A673 (cell line): ENCODE measurements around the gene CCK. TPM values are rescaled to one million over a fixed set of nuclear protein-coding genes. Genes with fewer than 3 reads are reported as not detected.

Experiments used
- BruUV-seq: library from RNA; stranded (reverse); fragments of 400-500 nt; replicated peaks from 2 replicates; lab custom pipeline; 2021; lab: Mats Ljungman, UMichigan
- CTCF ChIA-PET: fragments of 300-600 bp; sonication (Branson Sonifier 250); formaldehyde crosslinking; loops from one replicate; lab custom pipeline; 2022; ENCODE audit warnings: antibody characterized with exemption; lab: Charles Lee
- POLR2A ChIA-PET: fragments of 300-600 bp; sonication (Branson Sonifier 250); formaldehyde crosslinking; loops from one replicate; lab custom pipeline; 2022; ENCODE audit warnings: antibody characterized with exemption; ENCODE audit not compliant: low non-redundant PET; lab: Charles Lee
- DNase-seq: peaks from one replicate; pipeline ENCODE4 v3.0.0-alpha.2; 2015; ENCODE audit warnings: low spot score
- H3K27ac ChIP-seq: fragments of 200-600 bp; sonication (generic); 2 replicates; pipeline ENCODE4 v1.5.1; 2016; ENCODE audit warnings: mixed run types, low read depth, mild to moderate bottlenecking, mixed read lengths, antibody characterized with exemption, low read length; ENCODE audit not compliant: poor library complexity, severe bottlenecking
- H3K27me3 ChIP-seq: fragments of 200-600 bp; sonication (generic); replicated peaks from 2 replicates; pipeline ENCODE4 v1.6.1; 2017; ENCODE audit warnings: mixed run types, low read depth, mild to moderate bottlenecking, mixed read lengths, antibody characterized with exemption, low read length; ENCODE audit not compliant: insufficient read depth, poor library complexity
- H3K36me3 ChIP-seq: fragments of 200-600 bp; sonication (generic); 2 replicates; pipeline ENCODE4 v1.6.1; 2016; ENCODE audit warnings: mixed run types, mild to moderate bottlenecking, mixed read lengths, antibody characterized with exemption, low read length; ENCODE audit not compliant: insufficient read depth, poor library complexity, severe bottlenecking
- H3K4me1 ChIP-seq: fragments of 200-600 bp; sonication (generic); 2 replicates; pipeline ENCODE4 v1.6.1; 2017; ENCODE audit warnings: mixed run types, mild to moderate bottlenecking, mixed read lengths, antibody characterized with exemption, low read length; ENCODE audit not compliant: insufficient read depth, poor library complexity, severe bottlenecking
- H3K4me3 ChIP-seq: fragments of 200-600 bp; sonication (generic); 2 replicates; pipeline ENCODE4 v1.5.1; 2016; ENCODE audit warnings: low read depth, mixed run types, mild to moderate bottlenecking, mixed read lengths, low read length; ENCODE audit not compliant: poor library complexity, severe bottlenecking
- H3K9me3 ChIP-seq: fragments of 200-600 bp; sonication (generic); 2 replicates; pipeline ENCODE4 v1.6.1; 2016; ENCODE audit warnings: mixed run types, low read depth, mild to moderate bottlenecking, mixed read lengths, antibody characterized with exemption, low read length; ENCODE audit not compliant: poor library complexity, severe bottlenecking
- CTCF ChIP-seq: fragments of 300-800, 200-600 bp; sonication (generic); conservative IDR thresholded peaks from 2 replicates; pipeline ENCODE4 v1.5.1; 2017; ENCODE audit warnings: low read depth, mild to moderate bottlenecking, antibody characterized with exemption, low read length, moderate library complexity, mixed read lengths
- EZH2 ChIP-seq: fragments of 200-600 bp; sonication (generic); IDR thresholded peaks from 2 replicates; pipeline ENCODE4 v1.6.1; 2017; ENCODE audit warnings: borderline replicate concordance, low read depth, mild to moderate bottlenecking, mixed read lengths, antibody characterized with exemption, low read length; ENCODE audit not compliant: poor library complexity, severe bottlenecking
- intact Hi-C: fragments of 100-400 bp; cut with micrococcal nuclease; formaldehyde crosslinking; loops from one replicate; pipeline ENCODE4 v1.10.0; 2022; ENCODE audit not compliant: unreplicated experiment
- total RNA-seq: library from RNA; stranded (reverse); gene quantifications from 2 replicates; pipeline ENCODE4 v1.2.3, GENCODE V29; 2021

Gene CCK
- total RNA-seq, 1 experiment from 2014 or later = 19.6 TPM

DNA sequence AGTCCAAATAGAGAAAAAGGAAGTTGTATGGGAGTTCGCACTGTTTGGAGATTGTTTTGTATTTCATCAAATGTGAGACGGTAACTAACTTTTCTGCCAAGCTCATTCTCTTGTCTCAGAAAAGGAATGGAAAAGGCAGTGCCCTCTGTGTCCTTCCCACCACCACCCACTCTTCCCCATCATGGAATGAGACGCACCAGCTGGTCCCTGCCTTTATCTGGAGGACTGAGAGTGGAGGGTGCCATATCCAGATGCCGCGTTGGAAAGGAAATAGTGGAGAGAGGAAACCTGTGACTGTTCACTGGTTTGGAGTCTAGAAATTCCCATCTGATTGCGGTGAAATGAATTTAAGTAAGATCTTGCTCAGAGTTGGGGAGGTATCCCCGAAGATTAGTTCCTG, 3.7 kb upstream of the CCK start:
- TF ChIP-seq EZH2 (no peak), CTCF (no peak)

DNA sequence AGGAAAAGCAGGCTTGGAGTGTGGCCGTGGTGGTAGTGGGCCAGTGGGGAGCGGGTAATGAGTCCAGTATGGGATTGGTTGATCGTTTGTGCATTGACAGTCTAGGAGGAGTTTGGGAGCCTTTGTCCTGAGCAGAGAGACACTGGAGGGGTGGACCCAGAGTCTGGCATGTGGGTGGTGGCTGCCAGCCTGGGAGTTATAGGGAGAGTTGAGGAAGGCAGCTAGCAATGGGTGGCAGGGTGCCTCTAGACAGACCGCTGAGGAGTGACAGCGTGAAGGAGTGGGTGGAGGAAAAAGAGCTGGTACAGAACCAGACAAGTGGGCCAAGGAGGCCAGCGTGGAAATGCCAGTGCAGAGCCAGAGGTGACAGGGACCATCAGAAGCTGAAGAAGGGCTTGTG, 1.9 kb upstream of the CCK start:
- intact Hi-C loops = no loop called here
- CTCF ChIA-PET = interaction anchor here (1.2 kb wide), 1 partner anchor 176 kb away, joined by 4 read pairs; no protein-coding TSS in a partner anchor
- H3K27ac ChIP-seq = no peak overlapping the region
- no peak for DNase-seq
- H3K4me3 ChIP-seq = no peak overlapping the region
- H3K9me3 ChIP-seq = no peaks in the 10 kb centered on the region
- TF ChIP-seq CTCF (no peak), EZH2 (no peak)
- H3K27me3 ChIP-seq = peaks cover 20% of the 10 kb centered on the region
- no peaks in the 10 kb centered on the region for H3K4me1 ChIP-seq
- POLR2A ChIA-PET = no interaction called here
- no TSS peak for BruUV-seq
- H3K36me3 ChIP-seq = no peaks in the 10 kb centered on the region

More for the DNA sequence above, 3.7 kb upstream of the CCK start:
- H3K36me3 ChIP-seq = no peaks in the 10 kb centered on the region
- no TSS peak for BruUV-seq
- H3K9me3 ChIP-seq = no peaks in the 10 kb centered on the region
- no peak for DNase-seq
- POLR2A ChIA-PET = no interaction called here
- CTCF ChIA-PET = no interaction called here
- H3K27me3 ChIP-seq = peaks cover 2% of the 10 kb centered on the region
- no peak overlapping the region for H3K4me3 ChIP-seq
- no peak overlapping the region for H3K27ac ChIP-seq
- H3K4me1 ChIP-seq = no peaks in the 10 kb centered on the region
- intact Hi-C loops = no loop called here

DNA sequence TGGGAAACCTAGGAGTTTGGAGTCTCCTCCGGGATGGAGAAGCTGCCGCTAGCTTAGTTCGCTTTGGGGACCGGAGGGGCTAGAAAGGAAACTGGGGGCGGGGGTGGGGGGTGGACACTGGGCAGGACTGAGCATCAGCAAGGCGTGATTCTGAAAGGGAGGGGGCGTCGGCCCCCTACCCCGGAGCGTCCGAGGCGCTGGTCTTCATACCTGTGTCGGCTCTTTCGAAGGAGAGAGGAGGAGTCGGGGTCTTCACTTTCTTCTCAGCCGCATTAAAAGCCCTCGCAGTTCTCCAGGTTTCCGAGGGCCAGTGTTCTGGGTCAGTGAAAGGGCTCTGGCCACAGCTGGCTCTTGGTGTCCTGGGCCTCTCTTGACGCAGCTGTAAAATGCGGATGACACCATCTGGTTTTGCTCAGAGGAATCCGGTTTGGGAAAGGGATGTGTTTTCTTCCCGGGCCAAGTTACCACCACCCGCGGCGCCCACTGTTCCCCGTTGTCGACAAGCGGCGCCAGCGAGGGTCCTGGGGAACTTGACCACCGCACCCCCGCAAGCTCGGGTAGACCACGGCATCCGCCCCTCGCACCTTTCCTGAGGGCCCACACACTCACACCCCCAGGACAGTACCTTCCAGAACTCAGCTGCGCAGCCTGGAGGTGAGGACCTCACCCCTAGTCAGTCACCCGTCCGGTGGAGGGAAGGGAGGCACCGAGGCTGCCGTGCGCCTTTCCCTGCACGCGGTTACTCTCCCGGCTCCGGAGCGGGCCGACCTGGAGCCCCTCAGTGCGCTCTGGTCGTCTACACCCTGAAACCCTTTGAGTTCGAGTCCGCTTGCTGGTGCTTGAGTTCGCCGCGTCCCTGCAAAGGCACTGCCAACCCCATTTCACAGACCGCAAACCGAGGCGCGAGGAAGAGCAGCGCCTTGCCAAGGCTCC, 660 bp downstream of the CCK start:
- no peaks in the 10 kb centered on the region for H3K4me1 ChIP-seq
- no peak overlapping the region for H3K4me3 ChIP-seq
- no TSS peak for BruUV-seq
- ChIA-PET CTCF (no interaction called here), POLR2A (no interaction called here)
- intact Hi-C loops = no loop called here
- DNase-seq = no peak
- peaks cover 23% of the 10 kb centered on the region for H3K27me3 ChIP-seq
- H3K9me3 ChIP-seq = no peaks in the 10 kb centered on the region
- TF ChIP-seq CTCF = no peak
- no peak for TF ChIP-seq EZH2
- H3K36me3 ChIP-seq = no peaks in the 10 kb centered on the region
- H3K27ac ChIP-seq = no peak overlapping the region
